Right lobe of liver (tissue), 6 donors: ENCODE measurements around the gene RPS6KL1. TPM values are rescaled to one million over a fixed set of nuclear protein-coding genes. Genes with fewer than 3 reads are reported as not detected.

ENCODE experiments used
- ATAC-seq, 4 donors: fragments of 200-7000 bp; cut with Tn5 transposase; one replicate each; pipeline ENCODE4 v1.9.1; 2020; ENCODE audit warnings: mild to moderate bottlenecking in 4 of 4, moderate library complexity in 4 of 4
- DNase-seq, 3 donors: peaks; one replicate each; pipeline ENCODE4 v3.0.0-alpha.2; 2020
- H3K27ac ChIP-seq, 3 donors: fragments of 200-600 bp; one replicate each; pipeline ENCODE4 v1.8.0; 2022
- H3K27me3 ChIP-seq, 2 donors: fragments of 200-600 bp; one replicate each; pipeline ENCODE4 v1.8.0; 2022
- H3K36me3 ChIP-seq, 4 donors: fragments of 200-600 bp; sonication (generic) in 1 of 4; one replicate each; pipeline versions ENCODE4 v1.5.1 to v1.8.0; 2017 to 2022; ENCODE audit warnings: control low read depth in 1 of 4
- H3K4me1 ChIP-seq, 4 donors: fragments of 200-600 bp; sonication (generic) in 1 of 4; one replicate each; pipeline versions ENCODE4 v1.5.1 to v1.8.0; 2017 to 2022; ENCODE audit warnings: control low read depth in 1 of 4
- H3K4me3 ChIP-seq, 3 donors: fragments of 200-600 bp; one replicate each; pipeline ENCODE4 v1.8.0; 2022
- H3K9me3 ChIP-seq, 4 donors: fragments of 200-600 bp; sonication (generic) in 1 of 4; one replicate each; pipeline versions ENCODE4 v1.5.1 to v1.8.0; 2017 to 2022; ENCODE audit warnings: control low read depth in 1 of 4
- POLR2A ChIP-seq: fragments of 450-650 bp; IDR thresholded peaks from one replicate; pipeline ENCODE4 v1.6.1; 2017; ENCODE audit warnings: antibody characterized with exemption, mild to moderate bottlenecking
- whole genome bisulfite sequencing: methylation state at CpG from one replicate; pipeline ENCODE4 v1.1.6; 2018; ENCODE audit warnings: low coverage, low lambda C conversion rate; ENCODE audit not compliant: insufficient coverage; ENCODE audit errors: missing lambda C conversion rate; 5-methylcytosine and 5-hydroxymethylcytosine counted together
- intact Hi-C, 2 donors: fragments of 100-400 bp; cut with DNase I; formaldehyde crosslinking; loops; one replicate each; pipeline versions ENCODE4 v1.11.2 to v1.14.1; 2022
- total RNA-seq, 6 experiments: library from RNA; depleted of rRNA in 2 of 6; stranded (reverse); fragments of >200 nt in 2 of 6; fragmentation: NEBNext Ultra II Directional in 3 of 6; extraction: Animal tissue kit (Norgen Biotek cat#: 25700) in 3 of 6; gene quantifications; one replicate each; pipeline versions ENCODE4 v1.1.0 to v1.2.4, GENCODE V29; 2016 to 2023
- TF ChIP-seq, protein P1 (sequence below), 4 donors: fragments of 200-600 bp in 3 of 4; fragments of 450-650 bp in 1 of 4; IDR thresholded peaks; one replicate each; pipeline versions ENCODE4 v1.5.1 to v1.8.0; 2016 to 2022; ENCODE audit warnings: antibody characterized with exemption in 4 of 4, mild to moderate bottlenecking in 2 of 4
- donor health status: DM: no; HTN: yes; CAD: no.
- donor health status: DM: no; HTN: no; CAD: no.
- donor health status: DM: no; HTN: no; CAD: no.
- donor health status: DM: no; HTN: yes; CAD: no.
- donor health status: DM: no; HTN: yes; CAD: no.

RPS6KL1 gene
- total RNA-seq, 6 experiments from 2014 or later: 3.9 to 7.9 (median 4.9) TPM

DNA sequence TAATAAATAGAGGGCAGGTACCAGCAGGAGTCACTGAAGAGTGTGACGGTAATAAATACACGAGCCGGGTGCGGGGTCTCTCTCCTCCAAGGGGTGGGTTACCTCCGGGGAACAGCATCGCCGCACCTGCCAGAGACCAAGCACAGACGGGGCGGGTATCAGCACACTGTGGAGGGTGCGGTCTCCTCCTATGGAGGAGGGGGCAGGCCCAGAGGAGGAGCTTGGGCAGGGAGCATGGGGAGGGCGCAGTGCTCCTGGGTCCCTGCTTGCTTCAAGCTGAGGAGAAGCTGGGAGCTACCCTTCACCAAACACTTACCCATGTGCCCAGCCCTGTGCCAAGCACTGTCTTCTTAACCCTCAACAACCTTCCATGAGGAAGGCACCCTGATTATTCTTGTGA lies 19.5 kb upstream of the RPS6KL1 start:
- H3K4me3 ChIP-seq: no peak overlapping the region
- peak overlapping the region in 2 of 3 donors; percentile 43 to 62 for H3K27ac ChIP-seq
- DNase-seq: no peak
- intact Hi-C loops: loop anchor here in 1 of 2 donors (10.0 kb wide), 1 partner anchor 142 kb away; no protein-coding TSS in a partner anchor
- TF ChIP-seq, protein P1, sequence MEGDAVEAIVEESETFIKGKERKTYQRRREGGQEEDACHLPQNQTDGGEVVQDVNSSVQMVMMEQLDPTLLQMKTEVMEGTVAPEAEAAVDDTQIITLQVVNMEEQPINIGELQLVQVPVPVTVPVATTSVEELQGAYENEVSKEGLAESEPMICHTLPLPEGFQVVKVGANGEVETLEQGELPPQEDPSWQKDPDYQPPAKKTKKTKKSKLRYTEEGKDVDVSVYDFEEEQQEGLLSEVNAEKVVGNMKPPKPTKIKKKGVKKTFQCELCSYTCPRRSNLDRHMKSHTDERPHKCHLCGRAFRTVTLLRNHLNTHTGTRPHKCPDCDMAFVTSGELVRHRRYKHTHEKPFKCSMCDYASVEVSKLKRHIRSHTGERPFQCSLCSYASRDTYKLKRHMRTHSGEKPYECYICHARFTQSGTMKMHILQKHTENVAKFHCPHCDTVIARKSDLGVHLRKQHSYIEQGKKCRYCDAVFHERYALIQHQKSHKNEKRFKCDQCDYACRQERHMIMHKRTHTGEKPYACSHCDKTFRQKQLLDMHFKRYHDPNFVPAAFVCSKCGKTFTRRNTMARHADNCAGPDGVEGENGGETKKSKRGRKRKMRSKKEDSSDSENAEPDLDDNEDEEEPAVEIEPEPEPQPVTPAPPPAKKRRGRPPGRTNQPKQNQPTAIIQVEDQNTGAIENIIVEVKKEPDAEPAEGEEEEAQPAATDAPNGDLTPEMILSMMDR (IDR thresholded peaks at IDR 0.05): no peak
- no peak for TF ChIP-seq POLR2A
- ATAC-seq: no peak
- peaks cover 0 to 19% (median 7%) of the 10 kb centered on the region in 4 donors for H3K4me1 ChIP-seq
- H3K36me3 ChIP-seq: no peaks in the 10 kb centered on the region
- no peaks in the 10 kb centered on the region for H3K9me3 ChIP-seq
- H3K27me3 ChIP-seq: no peaks in the 10 kb centered on the region
- WGBS: 85% methylated on average over 6 of the region's 11 CpGs

DNA sequence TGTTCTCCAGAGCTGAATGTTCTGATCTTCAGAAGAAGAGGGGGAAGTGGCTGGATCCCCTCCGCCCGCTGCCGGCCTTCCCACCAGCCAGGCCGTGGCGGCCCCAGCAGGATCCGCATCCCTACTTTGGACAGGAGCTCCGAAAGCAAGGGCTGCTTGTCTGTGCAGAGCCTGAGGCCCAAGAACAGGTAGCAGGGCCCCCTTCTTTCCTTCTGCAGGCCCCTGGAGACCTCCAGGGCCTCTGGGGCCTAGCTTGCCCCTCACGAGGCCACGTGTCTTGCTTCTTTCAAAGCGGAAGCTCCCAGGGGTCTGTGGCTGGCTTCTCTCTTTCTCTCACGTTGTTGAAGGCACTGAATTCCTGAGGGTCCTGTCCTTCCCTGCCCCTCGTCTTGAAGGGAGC lies 19.1 kb upstream of the RPS6KL1 start:
- intact Hi-C loops: loop anchor here in 1 of 2 donors (10.0 kb wide), 1 partner anchor 143 kb away; no protein-coding TSS in a partner anchor
- Histone ChIP-seq H3K27ac (peak overlapping the region; percentile 43 to 62 (median 50)), H3K9me3 (no peaks in the 10 kb centered on the region), H3K36me3 (no peaks in the 10 kb centered on the region), H3K4me3 (no peak overlapping the region), H3K4me1 (peaks cover 0 to 19% (median 7%) of the 10 kb centered on the region in 4 donors), H3K27me3 (no peaks in the 10 kb centered on the region)
- ATAC-seq (no peak), DNase-seq (no peak)
- WGBS: 60% methylated on average over 1 of the region's 12 CpGs
- TF ChIP-seq POLR2A: no peak
- TF ChIP-seq, protein P1 (IDR thresholded peaks at IDR 0.05): no peak

DNA sequence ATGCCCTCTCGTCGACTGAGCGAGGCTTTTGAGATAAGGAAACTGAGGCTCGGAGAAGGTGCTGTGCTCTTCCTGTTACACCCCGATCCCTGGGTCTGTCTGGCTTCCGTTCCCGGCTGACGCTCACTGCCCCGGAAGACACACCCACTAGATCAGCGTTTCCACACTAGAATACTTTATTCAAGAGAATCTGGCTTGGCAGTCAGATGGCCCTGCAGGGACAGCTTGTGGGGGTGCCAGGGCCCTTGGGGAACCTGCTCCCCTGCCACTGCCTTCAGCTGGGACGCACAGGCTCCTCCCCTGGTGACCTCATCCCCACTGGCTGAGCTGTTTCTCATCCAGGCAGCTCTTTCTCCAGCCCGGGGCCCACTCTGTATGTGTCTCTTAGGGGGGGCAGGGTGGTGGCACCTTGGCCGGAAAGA lies 18.6 kb upstream of the RPS6KL1 start:
- WGBS: 42% methylated on average over 11 of the region's 13 CpGs
- no peaks in the 10 kb centered on the region for H3K27me3 ChIP-seq
- H3K27ac ChIP-seq: peak overlapping the region; percentile 43 to 62 (median 50)
- H3K9me3 ChIP-seq: no peaks in the 10 kb centered on the region
- intact Hi-C loops: loop anchor here in 1 of 2 donors (10.0 kb wide), 1 partner anchor 143 kb away; no protein-coding TSS in a partner anchor
- ATAC-seq (peak; percentile 34 to 53 (median 46)), DNase-seq (peak in 2 of 3 donors; percentile 57 to 66)
- peaks cover 0 to 19% (median 7%) of the 10 kb centered on the region in 4 donors for H3K4me1 ChIP-seq
- H3K4me3 ChIP-seq: no peak overlapping the region
- no peak for TF ChIP-seq POLR2A
- TF ChIP-seq, protein P1 (IDR thresholded peaks at IDR 0.05): no peak
- no peaks in the 10 kb centered on the region for H3K36me3 ChIP-seq

DNA sequence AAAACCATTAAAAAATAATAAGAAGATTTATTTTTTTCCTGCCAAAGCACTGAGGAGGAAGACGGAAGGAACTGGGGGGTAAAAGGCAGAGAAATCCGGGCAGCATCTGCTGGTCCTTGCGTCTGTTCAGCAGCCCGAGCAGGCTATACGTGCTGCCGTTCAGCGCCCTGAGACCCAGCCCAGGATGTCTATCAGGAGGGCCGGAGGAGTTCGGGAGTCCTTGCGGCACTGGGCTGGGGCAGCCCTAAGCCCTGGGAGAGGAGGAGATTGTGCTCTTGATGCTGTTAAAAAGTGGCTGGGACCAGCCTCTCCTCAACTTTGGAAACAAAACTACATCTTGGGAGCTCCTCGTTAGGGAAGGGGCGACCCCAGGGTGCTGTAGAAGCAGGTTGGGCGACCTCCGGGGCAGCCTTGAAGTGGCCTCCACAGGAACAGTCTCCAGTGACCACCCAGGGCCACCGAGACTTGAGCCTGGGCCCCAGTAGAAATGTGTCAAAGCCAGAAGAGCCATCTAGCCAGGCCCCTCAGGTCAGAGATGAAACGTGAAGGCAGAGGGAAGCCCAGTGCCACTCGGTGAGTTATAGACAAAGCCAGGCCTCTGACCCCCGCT lies 18.0 kb upstream of the RPS6KL1 start:
- no peak overlapping the region for H3K4me3 ChIP-seq
- peak in 2 of 4 donors; percentile 11 to 18 for ATAC-seq
- TF ChIP-seq POLR2A: no peak
- TF ChIP-seq, protein P1 (IDR thresholded peaks at IDR 0.05): no peak
- H3K27me3 ChIP-seq: no peaks in the 10 kb centered on the region
- H3K36me3 ChIP-seq: no peaks in the 10 kb centered on the region
- peaks cover 0 to 14% (median 7%) of the 10 kb centered on the region in 4 donors for H3K4me1 ChIP-seq
- WGBS: 74% methylated on average over 12 of the region's 18 CpGs
- H3K27ac ChIP-seq: peak overlapping the region; percentile 31 to 62 (median 43)
- no peaks in the 10 kb centered on the region for H3K9me3 ChIP-seq
- peak in 1 of 3 donors; percentile 35 for DNase-seq
- intact Hi-C loops: loop anchor here in 1 of 2 donors (10.0 kb wide), 1 partner anchor 144 kb away; no protein-coding TSS in a partner anchor
